GM12878 (cell line): ENCODE data around the gene LRP1. TPM values are rescaled to one million over a fixed set of nuclear protein-coding genes. Genes with fewer than 3 reads are reported as not detected.
A peak's percentile ranks its signal among the peaks of the same experiment; 100 is the strongest.

Experiments
- BCLAF1 ChIP-seq: fragments of 450-650 bp; IDR thresholded peaks from 2 replicates; pipeline ENCODE4 v1.6.1; 2017; ENCODE audit warnings: antibody characterized with exemption, mild to moderate bottlenecking, moderate library complexity
- BRCA1 ChIP-seq: IDR thresholded peaks from 2 replicates; pipeline ENCODE4 v1.6.1; 2011; ENCODE audit warnings: low read depth, low read length, improper control_type of control experiment
- CBFB ChIP-seq: IDR thresholded peaks from 2 replicates; pipeline ENCODE4 v1.6.1; 2016; ENCODE audit warnings: antibody characterized with exemption, low read depth
- CHD4 ChIP-seq: fragments of 200-600 bp; sonication (generic); IDR thresholded peaks from 2 replicates; pipeline ENCODE4 v1.6.1; 2016; ENCODE audit warnings: mild to moderate bottlenecking
- DPF2 ChIP-seq: fragments of 450-650 bp; IDR thresholded peaks from 2 replicates; pipeline ENCODE4 v1.6.1; 2017; ENCODE audit warnings: mild to moderate bottlenecking
- ESRRA ChIP-seq: IDR thresholded peaks from 2 replicates; pipeline ENCODE4 v1.6.1; 2012; ENCODE audit warnings: mild to moderate bottlenecking, low read length, improper control_type of control experiment
- GABPA ChIP-seq: IDR thresholded peaks from 2 replicates; pipeline ENCODE4 v1.6.1; 2014; ENCODE audit warnings: antibody characterized with exemption, low read depth, mild to moderate bottlenecking, inconsistent platforms
- HDAC2 ChIP-seq: fragments of 200-600 bp; sonication (generic); IDR thresholded peaks from 2 replicates; pipeline ENCODE4 v1.6.1; 2017
- IKZF1 ChIP-seq: fragments of 450-650 bp; conservative IDR thresholded peaks from 2 replicates; pipeline ENCODE4 v1.6.1; 2017; ENCODE audit warnings: antibody characterized with exemption, mild to moderate bottlenecking
- PBX3 ChIP-seq: IDR thresholded peaks from 2 replicates; pipeline ENCODE4 v1.6.1; 2011; ENCODE audit warnings: mild to moderate bottlenecking, low read depth, low read length, moderate library complexity; ENCODE audit not compliant: insufficient replicate concordance
- REST ChIP-seq: IDR thresholded peaks from 2 replicates; pipeline ENCODE4 v1.6.1; 2012; ENCODE audit warnings: mild to moderate bottlenecking, low read depth, low read length
- SIN3A ChIP-seq: IDR thresholded peaks from 2 replicates; pipeline ENCODE4 v1.6.1; 2012; ENCODE audit warnings: low read depth, low read length, improper control_type of control experiment
- SIX5 ChIP-seq: IDR thresholded peaks from 2 replicates; pipeline ENCODE4 v1.6.1; 2011; ENCODE audit warnings: mild to moderate bottlenecking, low read depth, low read length, moderate library complexity; ENCODE audit not compliant: severe bottlenecking
- USF1 ChIP-seq: IDR thresholded peaks from 2 replicates; pipeline ENCODE4 v1.6.1; 2011; ENCODE audit warnings: borderline replicate concordance, low read depth, mild to moderate bottlenecking, moderate library complexity, mixed read lengths, low read length; ENCODE audit not compliant: insufficient read depth; ENCODE audit errors: extremely low read length
- USF2 ChIP-seq: IDR thresholded peaks from 2 replicates; pipeline ENCODE4 v1.6.1; 2011; ENCODE audit warnings: low read depth, low read length, improper control_type of control experiment, borderline replicate concordance
- ZNF24 ChIP-seq: fragments of 450-650 bp; IDR thresholded peaks from 2 replicates; pipeline ENCODE4 v1.6.1; 2017; ENCODE audit warnings: antibody characterized with exemption, mild to moderate bottlenecking
- polyA plus RNA-seq, 11 experiments: library from polyadenylated mRNA; depleted of rRNA in 4 of 11; unstranded in 6 of 11; stranded (reverse) in 5 of 11; fragments of >200 nt; fragmentation: Nextera tagmentation in 4 of 11; fragmentation: Illumina TruSeq in 1 of 11; extraction: Ambion mirVana in 4 of 11; extraction: Trizol in 1 of 11; gene quantifications; 1 replicate in 1 of 11; 2 replicates in 10 of 11; pipeline versions ENCODE4 v1.2.1 to v1.2.3, GENCODE V29; 2011 to 2016; ENCODE audit warnings: inconsistent platforms in 2 of 11, missing spikeins in 2 of 11, low read depth in 1 of 11
- total RNA-seq, 4 experiments: library from RNA; depleted of rRNA in 3 of 4; stranded (reverse); fragments of >200 nt in 3 of 4; fragmentation: Illumina TruSeq in 1 of 4; extraction: Trizol in 1 of 4; gene quantifications; 2 replicates each; pipeline versions ENCODE4 v1.2.1 to v1.2.3, GENCODE V29; 2013 to 2021
- TF ChIP-seq, protein P1 (sequence below): fragments of 150-350 bp; IDR thresholded peaks from 2 replicates; pipeline ENCODE4 v1.6.1; 2014; ENCODE audit warnings: mild to moderate bottlenecking, low read depth, low read length

The LRP1 gene
- total and polyA plus RNA-seq, 10 of the 15 experiments (the other 5 are each of a cell fraction or from before 2014, with no cell fraction given), result under 0.01 to 1.1 (median 0.20) TPM; not detected in 2

DNA sequence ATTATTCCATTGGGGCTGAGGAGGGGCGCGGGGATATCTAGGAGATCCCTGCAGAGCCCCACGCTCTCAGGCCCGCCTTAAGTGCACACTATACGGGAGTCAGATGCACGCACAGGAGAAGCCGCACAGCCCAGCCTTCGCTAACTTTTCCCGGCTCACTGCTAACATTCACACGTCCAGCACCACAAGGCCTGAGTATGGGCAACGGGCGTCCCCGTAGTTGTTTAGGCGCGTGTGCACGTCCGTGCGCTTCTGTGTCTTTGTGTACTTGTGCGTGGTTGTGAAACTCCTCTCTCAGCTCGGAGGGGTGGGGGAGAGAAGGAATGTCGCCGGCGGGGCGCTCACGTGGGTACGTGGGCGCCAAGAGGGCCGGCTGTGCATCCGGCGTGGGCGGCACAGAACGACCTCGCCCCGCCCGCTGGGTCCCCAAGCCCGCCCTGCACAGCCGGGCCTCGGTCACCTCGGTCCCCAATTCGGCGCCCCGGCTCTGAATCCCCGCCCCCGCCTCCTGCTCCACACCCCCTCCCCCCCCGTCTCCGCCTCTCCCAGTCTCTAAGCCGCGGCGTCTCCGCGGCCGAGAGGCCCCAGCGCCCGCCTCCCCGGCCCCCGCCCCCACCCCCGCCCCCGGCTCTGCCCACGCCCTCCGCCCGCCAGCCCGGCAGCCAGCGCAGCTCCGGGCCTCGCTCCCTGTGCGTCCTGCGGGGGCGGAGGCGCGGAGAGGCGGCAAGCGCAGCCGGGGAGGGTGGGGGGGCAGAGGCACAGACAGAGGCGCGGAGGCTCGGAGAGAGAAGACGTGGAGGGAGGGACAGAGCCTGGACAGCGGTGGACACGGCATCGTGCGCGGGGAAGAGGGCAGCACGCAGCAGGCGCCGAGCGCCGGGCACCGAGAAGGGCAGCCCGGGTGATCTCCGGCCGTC, 39.7 kb upstream of the LRP1 start, which contains the start of gene NAB2 (continued):
- peak; percentile 71 for TF ChIP-seq DPF2
- no peak for TF ChIP-seq ESRRA
- TF ChIP-seq GABPA, result no peak
- TF ChIP-seq BCLAF1, result no peak
- TF ChIP-seq CBFB, result peak; percentile 28; the same call in 1 of the 2 replicates
- TF ChIP-seq USF2, result peak; percentile 62
- TF ChIP-seq SIN3A, result no peak; the same call in 1 of the 2 replicates
- TF ChIP-seq, protein P1, sequence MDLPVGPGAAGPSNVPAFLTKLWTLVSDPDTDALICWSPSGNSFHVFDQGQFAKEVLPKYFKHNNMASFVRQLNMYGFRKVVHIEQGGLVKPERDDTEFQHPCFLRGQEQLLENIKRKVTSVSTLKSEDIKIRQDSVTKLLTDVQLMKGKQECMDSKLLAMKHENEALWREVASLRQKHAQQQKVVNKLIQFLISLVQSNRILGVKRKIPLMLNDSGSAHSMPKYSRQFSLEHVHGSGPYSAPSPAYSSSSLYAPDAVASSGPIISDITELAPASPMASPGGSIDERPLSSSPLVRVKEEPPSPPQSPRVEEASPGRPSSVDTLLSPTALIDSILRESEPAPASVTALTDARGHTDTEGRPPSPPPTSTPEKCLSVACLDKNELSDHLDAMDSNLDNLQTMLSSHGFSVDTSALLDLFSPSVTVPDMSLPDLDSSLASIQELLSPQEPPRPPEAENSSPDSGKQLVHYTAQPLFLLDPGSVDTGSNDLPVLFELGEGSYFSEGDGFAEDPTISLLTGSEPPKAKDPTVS, result no peak
- no peak for TF ChIP-seq PBX3
- TF ChIP-seq ZNF24, result no peak
- TF ChIP-seq CHD4, result no peak
- TF ChIP-seq HDAC2, result no peak
- TF ChIP-seq IKZF1, result peak; percentile 90
- TF ChIP-seq REST, result 0 out of 2 replicates have a peak, but pooled peaks have one; percentile 12
- no peak for TF ChIP-seq BRCA1
- TF ChIP-seq SIX5, result no peak
- peak; percentile 76 for TF ChIP-seq USF1
